Esophagus squamous epithelium (tissue), 4 donors: ENCODE measurements around the gene SLC25A51.

Source experiments
- CTCF ChIP-seq, 6 experiments: fragments of 450-650 bp in 4 of 6; fragments of 200-600 bp in 2 of 6; sonication (generic) in 2 of 6; IDR thresholded peaks; one replicate each; pipeline ENCODE4 v1.5.1; 2016 to 2019; ENCODE audit warnings: antibody characterized with exemption in 6 of 6, mild to moderate bottlenecking in 4 of 6, moderate library complexity in 4 of 6
- POLR2A ChIP-seq, 4 donors: fragments of 450-650 bp; IDR thresholded peaks; one replicate each; pipeline ENCODE4 v1.6.1; 2017; ENCODE audit warnings: antibody characterized with exemption in 4 of 4, mild to moderate bottlenecking in 4 of 4, moderate library complexity in 3 of 4

DNA sequence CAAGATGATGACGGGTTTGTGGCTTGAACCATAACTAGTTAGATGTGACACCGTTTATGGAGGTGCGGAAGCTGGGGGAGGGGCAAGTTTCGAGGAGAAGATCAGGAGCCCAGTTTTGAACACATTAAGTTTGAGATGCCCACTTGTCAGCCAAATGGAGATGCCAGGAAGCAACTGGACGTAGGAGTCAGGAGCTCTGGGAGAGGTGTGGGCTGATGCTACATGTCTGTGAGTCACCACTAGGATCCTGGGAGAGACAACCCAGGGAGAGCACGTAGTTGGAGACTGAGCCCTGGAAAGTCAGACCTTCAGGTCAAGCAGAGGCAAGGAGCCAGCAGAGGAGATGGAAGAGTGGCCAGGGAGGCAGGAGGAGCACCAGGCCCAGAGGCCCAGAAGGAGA lies 48.8 kb upstream of the SLC25A51 start:
- TF ChIP-seq CTCF (IDR thresholded peaks at IDR 0.05) = no peak
- TF ChIP-seq POLR2A (IDR thresholded peaks at IDR 0.05) = no peak
